Measurements from ENCODE around the gene HOMER3.

HOMER3 gene

DNA sequence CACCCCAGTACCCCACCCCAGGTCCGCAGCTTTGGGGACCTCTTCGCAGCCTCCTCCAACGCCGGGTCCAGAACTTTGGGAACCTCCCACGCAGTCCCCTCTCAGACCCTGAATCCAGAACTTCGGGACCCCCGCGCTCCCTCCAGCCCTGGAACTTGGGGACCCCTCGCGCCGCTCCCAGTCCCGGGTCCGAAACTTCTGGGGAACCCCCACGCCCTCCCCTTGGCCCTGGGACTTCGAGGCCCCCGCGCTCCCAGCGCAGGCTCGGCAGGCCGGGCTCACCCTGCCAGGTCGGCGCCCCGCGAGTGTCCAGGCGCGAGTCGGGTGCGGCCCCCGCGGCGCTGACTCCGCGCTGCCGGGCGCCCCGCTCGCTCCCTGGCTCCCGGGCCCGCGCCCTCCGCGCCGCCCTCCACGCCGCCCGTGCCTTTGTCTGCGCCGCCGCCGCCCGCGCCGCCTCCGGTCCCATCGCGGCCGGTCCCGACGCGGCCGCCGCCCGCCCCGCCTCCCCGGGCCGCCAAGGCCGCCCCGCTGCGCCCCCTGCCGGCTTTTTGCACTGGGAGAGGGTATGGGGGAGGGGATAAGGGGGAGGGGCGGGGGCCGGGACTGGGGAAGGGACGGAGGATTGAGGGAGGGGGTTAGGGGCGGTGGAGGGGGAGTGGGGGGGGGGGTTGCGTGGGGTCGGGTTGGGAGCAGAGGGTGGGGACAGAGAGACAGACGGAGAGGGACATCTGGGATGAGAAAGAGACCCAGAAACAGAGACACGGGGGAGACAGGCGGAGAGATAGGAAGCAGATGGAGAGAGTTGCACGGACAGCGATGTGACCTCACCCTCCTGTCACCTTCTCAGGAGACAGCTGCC is at the start of gene HOMER3:
Gene HOMER3 (minus strand): TSS at position 449 of the 859 bp plus-strand sequence. CDS start 2,235 bp downstream, outside the sequence.
- peak; percentile 69 to 76 for DNase-seq

DNA sequence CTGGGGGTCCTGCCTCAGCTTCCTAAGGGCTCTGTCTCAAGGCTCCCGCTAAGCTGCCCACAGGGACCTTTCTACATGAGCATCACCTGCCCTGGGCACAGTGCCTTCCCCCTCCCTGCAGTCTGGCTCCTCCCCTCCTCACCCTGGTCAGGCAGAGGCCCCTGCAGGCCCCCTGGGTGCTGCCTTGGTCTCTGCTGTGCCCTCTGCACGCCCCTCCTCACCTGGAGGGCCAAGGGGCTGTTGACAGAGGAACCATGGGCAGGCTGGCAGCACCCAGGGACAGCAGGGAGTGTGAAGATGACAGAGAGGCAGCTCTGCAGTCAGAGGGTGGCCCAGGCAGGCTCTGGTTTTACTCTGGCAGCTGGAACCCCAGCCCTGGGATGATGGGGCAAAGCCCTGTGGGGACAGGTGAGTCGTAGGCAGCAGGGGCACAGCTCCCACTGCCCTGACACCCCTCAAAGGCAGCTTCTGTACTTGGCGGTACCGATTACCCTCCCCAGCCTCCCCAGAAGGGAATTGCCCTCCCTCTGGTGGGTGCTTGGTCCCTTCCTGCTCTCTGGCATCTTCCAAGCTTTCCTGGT is 49.2 kb upstream of the HOMER3 start:
- DNase-seq = no peak

DNA sequence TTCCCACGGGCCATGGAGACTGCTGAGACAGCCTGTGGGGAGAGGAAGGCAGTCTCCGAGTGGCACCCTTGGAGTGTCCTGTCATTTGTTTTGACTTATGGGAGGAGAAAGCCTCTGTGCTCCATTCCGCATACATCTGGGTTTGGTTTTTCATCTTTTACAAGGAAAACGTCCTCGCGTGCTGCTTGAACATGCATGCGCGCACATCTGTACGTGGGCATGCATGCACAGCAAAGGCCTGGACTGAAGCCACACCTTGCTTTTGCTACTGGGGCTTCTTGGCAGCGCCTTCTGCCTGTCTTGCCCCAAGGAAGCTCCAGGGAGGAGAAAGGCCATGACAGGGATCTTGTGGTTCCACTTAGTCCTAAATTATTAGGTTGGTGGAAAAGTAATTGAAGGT is 48.3 kb upstream of the HOMER3 start:
- no peak for DNase-seq

GRCh38 chr19:18987456-18987855 is 46.4 kb upstream of the HOMER3 start:
- no peak for DNase-seq

- DNase-seq = peak in 1 of 2 donors; percentile 17
Measured at GRCh38 chr19:18985257-18985656, 44.2 kb upstream of the HOMER3 start.

- no peak for DNase-seq
Measured at GRCh38 chr19:18984251-18984650, 43.2 kb upstream of the HOMER3 start.

- no peak for DNase-seq
Measured at GRCh38 chr19:18982669-18983068, 41.7 kb upstream of the HOMER3 start.

GRCh38 chr19:18980432-18981020 is 39.5 kb upstream of the HOMER3 start:
- no peak for DNase-seq

GRCh38 chr19:18978616-18979015 is 37.6 kb upstream of the HOMER3 start:
- DNase-seq = no peak

GRCh38 chr19:18975869-18976268 is 34.9 kb upstream of the HOMER3 start:
- DNase-seq = no peak

DNA sequence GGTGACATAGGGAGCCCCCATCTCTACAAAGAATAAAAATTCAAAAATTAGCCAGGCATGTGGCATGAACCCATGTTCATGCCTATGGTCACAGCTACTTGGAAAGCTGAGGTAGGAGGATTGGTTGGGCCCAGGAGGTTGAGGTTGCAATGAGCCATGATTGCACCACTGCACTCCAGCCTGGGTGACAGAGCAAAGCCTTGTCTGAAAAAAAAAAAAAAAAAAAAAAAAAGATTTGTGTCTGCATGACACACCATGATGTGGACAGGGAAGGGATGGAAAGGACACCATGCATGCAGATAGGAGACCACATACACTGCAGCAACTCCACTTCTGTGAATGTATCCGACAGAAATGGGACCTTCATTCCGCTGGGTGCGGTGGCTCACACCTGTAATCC is 34.0 kb upstream of the HOMER3 start:
- DNase-seq = peak in 1 of 2 donors; percentile 23

- no peak for DNase-seq
Measured at GRCh38 chr19:18972851-18973250, 31.8 kb upstream of the HOMER3 start.

GRCh38 chr19:18972301-18972811 is 31.3 kb upstream of the HOMER3 start:
- DNase-seq = peak in 1 of 2 donors; percentile 20

DNA sequence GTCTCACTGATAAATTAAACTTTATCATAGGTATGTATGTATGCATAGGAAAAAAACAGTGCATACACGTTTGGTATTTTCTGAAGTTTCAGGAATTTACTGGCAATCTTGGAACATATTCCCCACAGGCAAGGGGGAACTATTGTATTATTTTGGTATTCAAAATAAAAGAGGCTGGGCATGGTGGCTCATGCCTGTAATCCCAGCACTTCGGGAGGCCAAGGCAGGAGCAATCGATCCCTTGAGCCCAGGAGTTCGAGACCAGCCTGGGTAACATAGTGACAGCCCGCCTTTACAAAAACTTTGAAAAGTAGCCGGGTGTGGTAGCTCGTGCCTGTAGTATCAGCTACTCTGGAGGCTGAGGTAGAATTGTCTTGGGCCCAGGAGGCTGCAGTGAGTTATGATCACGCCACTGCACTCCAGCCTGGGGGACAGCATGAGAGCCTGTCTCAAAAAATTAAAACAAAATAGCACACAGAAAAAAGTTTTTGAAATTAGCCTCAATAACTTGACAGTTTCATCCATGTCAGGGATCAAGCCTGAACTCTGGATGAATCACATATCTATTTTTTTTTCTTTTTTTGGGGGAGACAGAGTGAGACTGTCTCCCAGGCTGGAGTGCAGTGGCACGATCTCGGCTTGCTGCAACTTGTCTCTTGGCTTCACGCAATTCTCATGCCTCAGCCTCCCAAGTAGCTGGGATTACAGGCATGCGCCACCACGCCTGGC is 29.1 kb upstream of the HOMER3 start:
- no peak for DNase-seq

GRCh38 chr19:18967358-18968146 is 26.5 kb upstream of the HOMER3 start:
- DNase-seq = peak in 1 of 2 donors; percentile 48

GRCh38 chr19:18966307-18966706 is 25.3 kb upstream of the HOMER3 start:
- no peak for DNase-seq

- DNase-seq = no peak
Measured at GRCh38 chr19:18964121-18964520, 23.1 kb upstream of the HOMER3 start.

DNA sequence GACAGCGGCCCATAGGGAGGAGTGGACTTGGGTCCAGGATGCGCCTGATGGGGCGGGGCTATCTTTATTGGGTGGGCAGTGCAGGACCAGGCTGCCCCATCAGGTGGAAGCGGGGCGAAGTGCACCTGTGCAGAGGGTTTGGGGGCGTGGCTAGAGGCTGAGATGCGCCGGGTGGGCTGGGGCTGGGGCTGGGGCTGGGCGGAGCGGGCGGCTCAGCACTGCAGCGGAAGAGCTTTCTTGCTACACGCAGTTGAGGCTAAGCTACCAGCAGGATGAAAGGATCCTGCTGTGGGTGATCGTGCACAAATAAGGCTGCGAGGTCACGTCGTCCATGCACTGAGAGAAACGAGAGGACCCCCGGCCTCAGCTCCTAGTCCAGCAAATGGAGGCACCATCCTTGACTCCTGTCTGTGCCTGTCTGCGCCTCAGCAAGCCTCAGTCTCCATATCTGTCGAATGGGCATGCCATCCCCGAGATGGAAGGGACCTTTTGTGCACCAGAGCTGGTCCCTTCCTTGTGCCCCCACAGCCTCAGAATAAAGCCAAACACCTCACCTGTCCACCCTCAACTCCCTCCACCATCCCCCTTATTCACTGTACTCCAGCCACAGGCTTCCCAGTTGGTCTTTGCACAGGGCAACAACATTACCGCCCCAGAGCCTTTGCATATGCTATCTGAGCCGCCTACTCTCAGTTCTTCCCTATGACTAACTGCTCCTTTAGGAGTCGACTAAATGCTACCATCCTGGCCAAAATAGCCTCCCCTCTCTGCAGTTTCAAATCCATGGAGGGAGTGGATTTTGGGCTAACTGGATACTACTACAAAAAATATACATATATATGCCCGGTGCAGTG is 21.0 kb upstream of the HOMER3 start:
- no peak for DNase-seq

GRCh38 chr19:18960370-18960769 is 19.4 kb upstream of the HOMER3 start:
- DNase-seq = no peak

DNA sequence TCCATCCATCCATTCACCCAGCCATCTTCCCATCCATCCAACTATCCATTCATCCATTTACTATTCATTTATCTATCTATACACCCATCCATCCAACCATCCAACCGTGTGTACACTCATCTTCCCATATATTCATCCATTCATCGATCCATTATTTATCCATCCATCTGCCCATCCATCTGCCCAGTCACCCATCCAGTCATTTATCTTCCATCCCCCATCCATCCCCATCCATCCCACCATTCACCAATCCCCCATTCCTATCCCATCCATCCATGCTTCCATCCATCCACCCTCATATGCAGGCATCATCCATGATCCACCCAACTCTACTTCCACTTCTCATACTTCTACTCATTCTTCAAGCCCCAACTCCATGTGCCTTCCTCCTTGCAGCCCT is 14.0 kb upstream of the HOMER3 start:
- DNase-seq = no peak

DNA sequence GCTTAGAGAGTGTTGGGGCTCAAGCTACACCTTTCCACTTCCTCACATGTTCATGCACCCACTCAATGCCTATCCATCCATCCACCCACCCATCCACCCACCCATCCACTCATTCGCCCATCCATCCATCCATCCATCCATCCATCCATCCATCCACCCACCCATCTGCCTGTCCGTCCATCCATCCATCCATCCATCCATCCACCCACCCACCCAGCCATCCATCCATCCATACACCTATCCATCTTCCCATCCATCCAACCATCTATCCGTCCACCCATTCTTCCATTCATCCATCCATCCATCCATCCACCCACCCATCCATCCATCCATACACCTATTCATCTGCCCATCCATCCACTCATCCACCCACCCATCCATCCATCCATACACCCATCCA is 13.1 kb upstream of the HOMER3 start:
- no peak for DNase-seq
